GM12873 (cell line): ENCODE results near the gene DDX5.

Source experiments
- TF ChIP-seq, protein P1 (sequence below): IDR thresholded peaks from 2 replicates; pipeline ENCODE4 v1.5.1; 2012; ENCODE audit warnings: low read depth, mild to moderate bottlenecking, moderate library complexity, low read length, control low read depth; ENCODE audit not compliant: insufficient read depth; ENCODE audit errors: missing control alignments

The DDX5 gene

DNA sequence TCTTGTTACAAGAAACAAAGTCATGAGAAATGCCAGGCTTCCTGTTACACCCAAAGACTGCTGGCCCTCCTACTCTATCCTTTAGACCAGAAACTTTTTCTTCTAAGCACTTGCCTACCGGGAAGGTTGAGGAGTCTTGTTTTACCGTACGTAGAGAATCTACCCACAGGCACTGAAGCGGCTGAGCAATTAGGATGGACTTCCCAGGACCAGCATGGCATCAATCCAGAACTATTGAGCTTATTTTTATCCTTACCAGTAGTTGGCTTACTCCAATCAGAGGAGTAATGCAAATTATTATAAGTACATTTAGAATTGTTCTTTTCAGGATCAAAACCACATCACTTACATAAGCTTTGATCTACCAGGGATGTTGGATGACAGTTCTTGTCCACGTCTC lies 26.3 kb upstream of the DDX5 start:
- TF ChIP-seq, protein P1, sequence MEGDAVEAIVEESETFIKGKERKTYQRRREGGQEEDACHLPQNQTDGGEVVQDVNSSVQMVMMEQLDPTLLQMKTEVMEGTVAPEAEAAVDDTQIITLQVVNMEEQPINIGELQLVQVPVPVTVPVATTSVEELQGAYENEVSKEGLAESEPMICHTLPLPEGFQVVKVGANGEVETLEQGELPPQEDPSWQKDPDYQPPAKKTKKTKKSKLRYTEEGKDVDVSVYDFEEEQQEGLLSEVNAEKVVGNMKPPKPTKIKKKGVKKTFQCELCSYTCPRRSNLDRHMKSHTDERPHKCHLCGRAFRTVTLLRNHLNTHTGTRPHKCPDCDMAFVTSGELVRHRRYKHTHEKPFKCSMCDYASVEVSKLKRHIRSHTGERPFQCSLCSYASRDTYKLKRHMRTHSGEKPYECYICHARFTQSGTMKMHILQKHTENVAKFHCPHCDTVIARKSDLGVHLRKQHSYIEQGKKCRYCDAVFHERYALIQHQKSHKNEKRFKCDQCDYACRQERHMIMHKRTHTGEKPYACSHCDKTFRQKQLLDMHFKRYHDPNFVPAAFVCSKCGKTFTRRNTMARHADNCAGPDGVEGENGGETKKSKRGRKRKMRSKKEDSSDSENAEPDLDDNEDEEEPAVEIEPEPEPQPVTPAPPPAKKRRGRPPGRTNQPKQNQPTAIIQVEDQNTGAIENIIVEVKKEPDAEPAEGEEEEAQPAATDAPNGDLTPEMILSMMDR, result no peak

DNA sequence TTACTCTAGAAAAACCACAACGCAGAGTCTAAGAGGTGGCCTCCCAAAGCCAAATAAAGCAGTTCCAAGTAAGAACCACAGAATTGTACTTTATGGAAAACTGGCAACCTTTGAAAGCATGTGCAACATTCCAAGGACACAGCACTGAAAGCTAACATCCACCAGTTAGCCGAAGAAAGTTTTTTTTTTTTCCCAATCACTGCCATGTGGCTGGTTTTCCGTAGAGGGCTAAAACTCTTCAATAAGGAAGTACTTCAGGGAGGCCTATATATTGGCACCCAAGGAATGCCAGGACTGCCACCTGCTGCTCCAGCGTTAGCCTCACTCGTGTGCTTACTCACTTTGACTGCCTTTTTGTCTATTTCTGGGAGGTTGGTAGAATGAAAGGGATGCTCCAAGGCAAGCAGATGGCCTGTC lies 25.9 kb upstream of the DDX5 start:
- TF ChIP-seq, protein P1, result no peak

DNA sequence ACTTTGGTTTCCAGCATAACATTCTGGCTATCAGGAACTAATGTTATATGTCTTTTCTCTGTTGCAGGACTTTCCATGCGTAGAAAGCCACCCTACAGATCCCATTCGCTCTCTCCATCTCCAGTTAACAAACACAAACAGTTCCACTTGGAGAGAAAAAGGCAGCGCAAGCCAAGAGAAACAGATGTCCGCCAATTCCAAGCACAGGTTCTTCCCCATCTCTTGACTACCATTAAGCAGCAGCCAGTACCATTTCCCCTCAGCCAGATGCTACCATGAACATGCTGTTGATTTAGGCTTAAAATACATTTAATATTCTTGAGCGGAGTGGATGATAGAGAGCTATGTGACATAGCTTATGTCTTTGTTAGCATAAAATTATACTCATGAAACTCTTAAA lies 23.1 kb upstream of the DDX5 start:
- TF ChIP-seq, protein P1, result no peak

DNA sequence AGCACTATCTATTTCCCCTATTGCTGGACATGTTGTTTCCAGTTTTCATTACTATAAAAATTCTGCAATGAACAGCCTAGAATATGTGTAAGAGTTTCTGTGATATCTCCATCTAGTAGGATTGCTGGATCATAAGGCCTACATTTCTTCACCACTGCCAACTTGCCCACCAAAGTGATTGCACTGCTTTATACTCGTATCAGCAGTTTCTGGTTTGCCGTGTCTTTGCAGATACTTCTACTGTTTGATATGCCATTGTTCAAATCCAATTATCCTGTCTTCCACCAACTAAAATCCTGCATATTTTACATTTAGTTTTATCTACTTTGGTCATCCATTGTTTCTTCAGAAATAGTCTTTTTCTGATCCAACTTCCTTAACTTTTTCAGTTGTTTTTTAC lies 21.8 kb upstream of the DDX5 start:
- TF ChIP-seq, protein P1, result no peak

DNA sequence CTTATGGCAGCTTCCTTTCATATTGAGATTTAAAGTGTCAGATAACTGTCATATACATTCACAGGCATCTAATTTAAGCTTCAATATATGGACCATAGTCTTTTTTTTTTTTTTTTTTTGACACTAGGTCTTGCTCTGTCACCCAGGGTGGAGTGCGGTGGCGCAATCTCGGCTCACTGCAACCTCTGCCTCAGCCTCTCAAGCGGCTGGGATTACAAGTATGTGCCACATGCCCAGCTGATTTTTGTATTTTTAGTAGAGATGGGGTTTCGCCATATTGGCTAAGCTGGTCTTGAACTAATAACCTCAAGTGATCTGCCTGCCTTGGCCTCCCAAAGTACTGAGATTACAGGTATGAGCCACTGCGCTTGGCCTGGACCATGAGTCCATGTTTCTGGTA lies 14.3 kb upstream of the DDX5 start:
- TF ChIP-seq, protein P1, result no peak

DNA sequence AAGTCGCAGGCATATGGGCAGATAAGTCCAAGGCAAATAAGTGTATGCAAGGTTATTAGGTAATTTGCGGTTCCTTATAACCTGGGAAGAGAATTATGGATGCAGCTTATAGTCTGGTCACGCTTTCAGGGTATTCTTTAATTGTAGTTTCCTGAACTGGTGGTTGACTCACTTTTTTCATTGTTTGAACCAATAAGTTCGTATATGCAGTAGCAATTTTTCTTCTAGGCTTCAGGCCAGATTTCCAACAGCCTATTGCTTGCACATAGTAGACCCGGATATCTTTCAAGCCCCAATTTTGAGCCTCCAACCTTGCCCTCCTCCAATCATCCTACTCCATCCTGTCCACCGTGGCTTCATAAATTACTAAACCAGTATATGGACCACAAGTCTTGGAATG lies 13.5 kb upstream of the DDX5 start:
- TF ChIP-seq, protein P1, result no peak

DNA sequence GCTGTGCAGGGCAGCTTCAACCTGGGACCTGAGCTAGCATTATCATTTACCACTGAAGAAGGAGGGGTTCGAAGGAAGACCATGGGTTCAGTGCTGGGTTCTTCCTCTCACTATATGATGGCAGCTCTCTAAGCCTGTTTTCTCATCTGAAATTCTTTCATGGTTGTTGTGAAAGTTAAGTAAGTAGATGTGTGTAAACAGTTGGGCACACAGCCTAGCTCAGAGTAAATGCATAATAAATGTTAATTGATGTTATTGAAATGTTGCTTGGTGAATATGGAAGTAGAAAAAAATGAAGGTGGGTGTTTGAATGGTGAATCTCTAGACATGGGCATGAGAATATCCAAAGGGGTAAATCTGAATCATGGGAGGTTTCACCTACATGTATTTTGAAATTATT lies 9.7 kb upstream of the DDX5 start:
- TF ChIP-seq, protein P1, result no peak
